Natural killer cell treated with Interleukin-12 subunit alpha and Interleukin-12 subunit beta and Interleukin-15 and Interleukin-18, amount 100 ng/mL, for 72 hours (primary cell): ENCODE measurements around the gene JAKMIP3. TPM values are rescaled to one million over a fixed set of nuclear protein-coding genes. Genes with fewer than 3 reads are reported as not detected.

Experiments
- ATAC-seq, 2 donors: fragments of 150-1000 bp; cut with Tn5 transposase in 1 of 2; sonication (Bioruptor Pico), chemical (Tn5 transposase) in 1 of 2; 2 replicates each; pipeline ENCODE4 v1.10.0; 2021
- DNase-seq: peaks from one replicate; pipeline ENCODE4 v3.0.0; 2022; ENCODE audit warnings: low spot score
- H3K27ac Mint-ChIP-seq, 2 donors: 1 replicate in 1 of 2; 2 replicates in 1 of 2; pipeline ENCODE4 v1.8.0; 2022; ENCODE audit warnings: mixed read lengths in 2 of 2, mild to moderate bottlenecking in 1 of 2, moderate library complexity in 1 of 2
- H3K27me3 Mint-ChIP-seq, 2 donors: 1 replicate in 1 of 2; 2 replicates in 1 of 2; pipeline ENCODE4 v1.8.0; 2022; ENCODE audit warnings: mixed read lengths in 2 of 2
- H3K36me3 Mint-ChIP-seq: one replicate; pipeline ENCODE4 v1.8.0; 2022; ENCODE audit warnings: mixed read lengths
- H3K4me1 Mint-ChIP-seq, 2 donors: 1 replicate in 1 of 2; 2 replicates in 1 of 2; pipeline ENCODE4 v1.8.0; 2022; ENCODE audit warnings: low read depth in 2 of 2, mixed read lengths in 2 of 2, mild to moderate bottlenecking in 1 of 2
- H3K4me3 Mint-ChIP-seq: one replicate; pipeline ENCODE4 v1.8.0; 2022; ENCODE audit warnings: mixed read lengths
- H3K9me3 Mint-ChIP-seq: 2 replicates; pipeline ENCODE4 v1.8.0; 2022; ENCODE audit warnings: mixed read lengths
- total RNA-seq, 2 donors: library from RNA; stranded (reverse); gene quantifications; one replicate each; pipeline ENCODE4 v1.2.3, GENCODE V29; 2022

Gene JAKMIP3
- total RNA-seq, 2 donors from 2014 or later, result 0.05 TPM; not detected in 1

DNA sequence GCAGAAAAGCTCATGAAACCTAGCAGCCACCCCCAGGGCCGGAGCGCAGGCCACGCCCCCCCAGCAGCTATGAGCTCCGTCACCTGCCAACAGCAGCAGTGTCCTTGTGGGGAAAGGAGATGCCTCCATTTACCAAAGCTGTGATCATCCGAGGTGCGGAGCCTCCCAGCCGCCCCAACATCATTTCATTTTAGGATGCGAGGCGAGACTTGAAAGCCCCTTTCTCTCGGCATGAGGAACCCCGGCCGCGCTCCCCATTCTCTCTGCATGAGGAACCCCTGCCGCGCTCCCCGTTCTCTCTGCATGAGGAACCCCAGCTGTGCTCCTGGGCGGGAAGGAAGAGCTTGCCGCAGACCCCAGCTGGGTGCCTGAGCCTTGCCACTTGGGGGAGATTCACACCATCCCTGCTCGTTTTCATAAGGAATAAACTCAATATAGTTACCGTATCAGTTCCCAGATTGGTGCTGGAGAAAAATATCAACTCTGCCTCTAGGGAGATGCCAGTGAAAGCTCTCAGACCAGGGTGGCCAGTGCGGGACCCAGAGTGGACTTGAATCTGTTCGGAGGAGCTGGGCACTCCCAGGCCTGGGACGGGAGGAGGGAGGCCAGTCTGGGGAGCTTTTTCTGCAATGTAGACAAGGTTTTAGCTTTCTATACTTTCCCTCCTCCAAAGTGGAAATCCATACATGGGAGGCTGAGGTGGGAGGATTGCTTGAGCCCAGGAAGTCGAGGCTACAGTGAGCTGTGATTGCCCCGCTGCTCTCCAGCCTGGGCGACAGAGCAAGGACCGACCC lies 35.0 kb downstream of the JAKMIP3 start:
- H3K9me3 Mint-ChIP-seq, result no peaks in the 10 kb centered on the region
- H3K27ac Mint-ChIP-seq, result no peak overlapping the region
- DNase-seq (no peak), ATAC-seq (no peak)
- H3K4me1 Mint-ChIP-seq, result peaks cover 7 to 11% of the 10 kb centered on the region in 2 donors
- no peaks in the 10 kb centered on the region for H3K36me3 Mint-ChIP-seq
- no peak overlapping the region for H3K4me3 Mint-ChIP-seq
- H3K27me3 Mint-ChIP-seq, result peaks cover 2 to 5% of the 10 kb centered on the region in 2 donors

GRCh38 chr10:132101529-132101928 lies 35.8 kb downstream of the JAKMIP3 start:
- ATAC-seq (peak in 1 of 2 donors; percentile 13), DNase-seq (no peak)
- peaks cover 0 to 3% of the 10 kb centered on the region in 2 donors for H3K4me1 Mint-ChIP-seq
- no peaks in the 10 kb centered on the region for H3K9me3 Mint-ChIP-seq
- H3K27me3 Mint-ChIP-seq, result peaks cover 0 to 2% of the 10 kb centered on the region in 2 donors
- no peak overlapping the region for H3K4me3 Mint-ChIP-seq
- H3K27ac Mint-ChIP-seq, result no peak overlapping the region
- H3K36me3 Mint-ChIP-seq, result no peaks in the 10 kb centered on the region

DNA sequence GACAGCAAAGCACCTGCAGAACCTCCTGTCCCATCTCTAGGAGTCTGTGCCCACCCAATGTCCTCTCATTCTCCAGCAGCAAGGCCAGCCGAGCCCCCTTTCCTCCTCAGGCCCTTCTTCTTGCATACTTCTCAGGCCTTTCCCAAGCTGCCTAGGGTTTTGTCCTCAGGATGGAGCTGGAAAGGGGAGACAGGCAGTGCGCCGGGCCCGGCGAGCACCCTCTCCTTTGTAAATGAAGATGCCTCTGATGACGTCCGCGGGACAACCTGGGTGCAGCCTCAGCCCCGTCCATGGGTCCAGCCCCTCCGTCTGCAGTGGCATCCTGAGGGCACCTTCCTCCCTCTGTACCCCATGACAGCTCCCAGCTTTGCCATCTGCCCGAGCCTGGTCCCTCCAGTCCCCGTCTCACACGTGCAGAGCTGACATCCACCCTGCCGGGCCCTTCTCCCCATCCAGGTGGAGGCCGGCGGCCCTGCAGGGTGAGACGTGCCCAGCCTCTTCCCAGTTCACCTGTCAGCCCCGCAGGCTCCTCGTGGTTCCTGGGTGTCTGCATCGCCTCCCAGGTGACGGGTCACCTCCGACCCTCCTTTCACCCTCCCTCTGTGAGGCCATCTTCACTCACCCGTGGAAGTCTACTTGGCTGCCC lies 36.4 kb downstream of the JAKMIP3 start:
- Mint-ChIP-seq H3K4me3 (no peak overlapping the region), H3K4me1 (no peaks in the 10 kb centered on the region), H3K9me3 (no peaks in the 10 kb centered on the region), H3K36me3 (no peaks in the 10 kb centered on the region), H3K27ac (no peak overlapping the region), H3K27me3 (peaks cover 0 to 2% of the 10 kb centered on the region in 2 donors)
- DNase-seq (no peak), ATAC-seq (no peak)

GRCh38 chr10:132102717-132103110 lies 37.0 kb downstream of the JAKMIP3 start:
- Mint-ChIP-seq H3K4me1 (no peaks in the 10 kb centered on the region), H3K9me3 (no peaks in the 10 kb centered on the region), H3K27me3 (peaks cover 0 to 2% of the 10 kb centered on the region in 2 donors), H3K27ac (no peak overlapping the region), H3K36me3 (no peaks in the 10 kb centered on the region), H3K4me3 (no peak overlapping the region)
- DNase-seq, result no peak
- ATAC-seq, result no peak

DNA sequence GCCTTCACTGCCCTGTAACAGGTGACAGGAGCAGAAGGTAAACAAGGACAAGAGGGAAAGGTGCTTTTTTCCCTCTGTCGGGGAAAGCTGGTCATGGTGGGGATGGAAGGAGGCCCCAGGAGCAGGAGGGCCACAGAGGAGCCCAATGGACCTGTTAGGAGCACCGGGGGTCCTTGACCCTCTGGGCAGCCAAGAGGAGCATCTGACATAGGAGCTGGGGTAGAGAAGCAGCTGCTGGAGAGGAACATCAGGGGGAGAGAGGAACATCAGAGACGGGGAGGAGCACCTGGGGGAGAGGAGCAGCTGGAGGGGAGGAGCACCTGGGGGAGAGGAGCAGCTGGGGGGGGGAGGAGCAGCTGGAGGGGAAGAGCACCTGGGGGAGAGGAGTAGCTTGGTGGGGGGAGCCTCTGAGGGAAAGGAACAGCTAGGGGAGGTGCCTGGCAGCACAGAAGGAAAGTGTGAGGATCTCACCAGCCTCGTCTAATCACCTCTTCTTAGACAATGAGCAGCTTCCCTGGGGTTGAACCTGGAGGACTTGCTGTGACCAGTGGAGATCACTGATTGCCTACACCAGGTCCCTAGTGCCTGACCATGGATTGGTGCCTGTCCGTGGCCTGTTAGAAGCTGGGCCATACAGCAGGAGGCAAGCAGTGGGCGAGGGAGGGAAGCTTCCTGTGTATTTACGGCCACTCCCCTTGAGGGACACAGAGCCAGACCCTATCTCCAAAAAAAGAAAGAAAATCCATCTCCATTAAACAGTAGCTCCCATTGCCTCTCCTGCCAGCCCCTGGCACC lies 37.6 kb downstream of the JAKMIP3 start:
- H3K27me3 Mint-ChIP-seq, result peaks cover 0 to 2% of the 10 kb centered on the region in 2 donors
- no peaks in the 10 kb centered on the region for H3K9me3 Mint-ChIP-seq
- ATAC-seq (no peak), DNase-seq (no peak)
- H3K36me3 Mint-ChIP-seq, result no peaks in the 10 kb centered on the region
- no peaks in the 10 kb centered on the region for H3K4me1 Mint-ChIP-seq
- no peak overlapping the region for H3K4me3 Mint-ChIP-seq
- H3K27ac Mint-ChIP-seq, result no peak overlapping the region

DNA sequence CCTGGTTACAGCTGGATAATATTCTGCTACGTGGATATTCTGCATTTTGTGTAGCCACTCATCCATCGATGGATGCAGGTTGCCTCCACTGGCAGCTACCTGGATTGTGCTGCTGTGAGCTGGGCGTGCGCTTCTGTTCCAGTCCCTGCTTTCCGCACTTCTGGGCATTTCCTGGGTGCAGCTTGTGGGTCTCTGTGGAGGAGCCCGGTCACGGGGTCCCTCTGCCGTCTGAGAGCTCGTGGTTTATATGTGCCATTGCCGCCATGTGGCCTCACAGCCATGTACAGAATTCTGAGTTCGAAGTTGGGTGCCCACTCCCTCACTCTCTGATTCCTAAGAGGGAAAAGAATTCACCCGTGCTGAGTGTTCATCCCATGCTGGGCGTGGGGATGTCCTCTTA lies 38.3 kb downstream of the JAKMIP3 start:
- Mint-ChIP-seq H3K27me3 (peaks cover 0 to 2% of the 10 kb centered on the region in 2 donors), H3K9me3 (no peaks in the 10 kb centered on the region), H3K27ac (no peak overlapping the region), H3K4me3 (no peak overlapping the region), H3K4me1 (no peaks in the 10 kb centered on the region), H3K36me3 (no peaks in the 10 kb centered on the region)
- ATAC-seq (no peak), DNase-seq (no peak)

- H3K27ac Mint-ChIP-seq, result no peak overlapping the region
- no peak overlapping the region for H3K4me3 Mint-ChIP-seq
- no peaks in the 10 kb centered on the region for H3K36me3 Mint-ChIP-seq
- DNase-seq, result no peak
- H3K27me3 Mint-ChIP-seq, result peaks cover 0 to 2% of the 10 kb centered on the region in 2 donors
- H3K4me1 Mint-ChIP-seq, result no peaks in the 10 kb centered on the region
- no peak for ATAC-seq
- H3K9me3 Mint-ChIP-seq, result no peaks in the 10 kb centered on the region
Observed at GRCh38 chr10:132104471-132105301, 38.9 kb downstream of the JAKMIP3 start.

DNA sequence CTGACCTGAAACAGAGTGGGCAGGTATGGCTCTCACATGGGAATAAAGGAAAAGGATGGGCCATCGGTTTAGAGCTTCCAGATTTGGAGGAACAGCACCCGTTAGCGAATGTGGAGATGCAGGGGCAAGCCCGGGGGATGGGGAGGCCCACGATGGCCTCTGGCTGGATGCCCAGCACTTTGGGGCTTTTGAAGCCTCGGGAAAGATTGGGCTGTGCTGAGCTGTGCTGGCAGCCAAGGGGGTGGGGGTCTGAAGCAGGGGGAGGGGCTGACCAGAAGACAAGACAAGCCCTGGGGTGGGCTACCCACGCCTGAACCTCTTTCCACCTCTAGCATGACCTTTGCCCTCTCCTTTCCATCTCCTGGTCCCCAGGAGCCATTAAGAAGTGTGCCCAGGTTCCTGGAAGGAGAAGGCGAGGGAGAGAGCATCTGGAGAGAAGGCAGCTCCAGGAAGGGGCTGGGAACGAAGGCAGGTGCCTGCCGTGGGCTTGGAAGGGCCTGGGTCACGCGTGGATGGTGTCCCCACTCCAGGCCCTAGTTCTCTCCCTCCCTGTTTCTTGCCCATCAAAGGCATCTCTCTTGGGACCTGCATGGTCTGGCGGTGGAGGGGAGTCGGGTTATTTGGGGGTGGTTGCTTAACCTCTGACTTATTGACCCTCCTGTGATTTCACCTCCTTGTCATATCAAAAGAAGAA lies 39.7 kb downstream of the JAKMIP3 start:
- H3K4me3 Mint-ChIP-seq, result no peak overlapping the region
- H3K9me3 Mint-ChIP-seq, result no peaks in the 10 kb centered on the region
- no peak overlapping the region for H3K27ac Mint-ChIP-seq
- no peaks in the 10 kb centered on the region for H3K4me1 Mint-ChIP-seq
- no peaks in the 10 kb centered on the region for H3K36me3 Mint-ChIP-seq
- no peak for ATAC-seq
- H3K27me3 Mint-ChIP-seq, result peaks cover 0 to 2% of the 10 kb centered on the region in 2 donors
- no peak for DNase-seq

DNA sequence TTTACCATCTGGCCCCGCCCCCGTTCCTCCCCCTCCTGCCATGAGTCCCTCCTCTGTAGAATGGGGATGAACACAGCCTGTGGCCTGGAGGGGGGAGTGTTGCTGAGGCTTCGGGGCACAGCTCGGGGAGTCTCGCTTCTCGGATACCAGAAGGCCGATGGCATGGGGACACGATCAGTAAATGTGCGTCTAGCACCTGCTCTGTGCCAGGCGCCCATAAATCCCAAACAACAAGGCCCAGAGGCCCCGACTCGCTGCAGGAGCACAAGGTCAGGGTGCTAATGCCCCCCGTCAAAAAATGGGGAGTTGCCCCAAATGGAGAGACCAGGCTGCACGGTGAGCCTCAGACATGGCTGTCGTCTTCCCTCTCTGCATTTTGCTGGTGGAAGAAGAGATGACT lies 40.7 kb downstream of the JAKMIP3 start:
- Mint-ChIP-seq H3K4me3 (no peak overlapping the region), H3K27ac (no peak overlapping the region), H3K9me3 (no peaks in the 10 kb centered on the region), H3K36me3 (no peaks in the 10 kb centered on the region), H3K4me1 (no peaks in the 10 kb centered on the region), H3K27me3 (peaks cover 0 to 2% of the 10 kb centered on the region in 2 donors)
- DNase-seq (no peak), ATAC-seq (no peak)

DNA sequence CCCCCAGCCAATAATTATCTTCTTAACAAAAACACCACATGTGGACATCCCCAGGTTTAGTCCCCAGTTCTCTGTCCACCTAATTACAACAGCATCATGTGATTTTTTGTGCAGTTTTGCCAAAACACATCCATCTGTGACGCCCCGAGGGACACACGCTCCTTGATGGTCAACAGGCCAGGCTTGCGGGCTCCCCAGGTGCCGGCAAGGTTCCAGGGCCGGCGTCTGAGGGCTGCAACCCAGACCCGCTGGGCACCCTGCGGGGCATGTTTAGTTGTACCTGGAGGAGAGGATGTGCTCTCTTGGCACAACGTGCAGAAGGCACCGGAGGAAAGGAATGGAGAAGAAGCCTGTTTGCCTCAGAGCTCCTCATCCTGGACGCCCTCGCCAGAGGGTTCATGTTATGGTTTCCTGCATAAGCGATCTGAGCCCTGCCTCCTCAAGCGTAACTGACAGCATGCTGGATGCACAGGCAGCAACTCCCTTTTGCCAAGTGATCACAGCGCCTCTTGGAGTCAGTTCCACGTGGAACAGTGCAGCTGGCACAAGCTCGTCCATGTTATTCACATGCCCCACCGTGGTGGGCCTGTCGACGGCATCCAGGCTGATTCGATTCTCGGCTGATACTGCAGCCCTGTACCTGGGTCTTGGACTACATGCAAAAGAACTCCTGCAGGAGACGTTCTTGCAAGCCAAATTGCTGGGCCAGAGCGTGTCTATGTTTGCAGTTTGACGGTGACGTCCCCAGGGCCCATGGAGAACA lies 41.6 kb downstream of the JAKMIP3 start:
- Mint-ChIP-seq H3K4me3 (no peak overlapping the region), H3K4me1 (no peaks in the 10 kb centered on the region), H3K36me3 (no peaks in the 10 kb centered on the region), H3K9me3 (no peaks in the 10 kb centered on the region), H3K27me3 (no peaks in the 10 kb centered on the region), H3K27ac (no peak overlapping the region)
- ATAC-seq (no peak), DNase-seq (no peak)

DNA sequence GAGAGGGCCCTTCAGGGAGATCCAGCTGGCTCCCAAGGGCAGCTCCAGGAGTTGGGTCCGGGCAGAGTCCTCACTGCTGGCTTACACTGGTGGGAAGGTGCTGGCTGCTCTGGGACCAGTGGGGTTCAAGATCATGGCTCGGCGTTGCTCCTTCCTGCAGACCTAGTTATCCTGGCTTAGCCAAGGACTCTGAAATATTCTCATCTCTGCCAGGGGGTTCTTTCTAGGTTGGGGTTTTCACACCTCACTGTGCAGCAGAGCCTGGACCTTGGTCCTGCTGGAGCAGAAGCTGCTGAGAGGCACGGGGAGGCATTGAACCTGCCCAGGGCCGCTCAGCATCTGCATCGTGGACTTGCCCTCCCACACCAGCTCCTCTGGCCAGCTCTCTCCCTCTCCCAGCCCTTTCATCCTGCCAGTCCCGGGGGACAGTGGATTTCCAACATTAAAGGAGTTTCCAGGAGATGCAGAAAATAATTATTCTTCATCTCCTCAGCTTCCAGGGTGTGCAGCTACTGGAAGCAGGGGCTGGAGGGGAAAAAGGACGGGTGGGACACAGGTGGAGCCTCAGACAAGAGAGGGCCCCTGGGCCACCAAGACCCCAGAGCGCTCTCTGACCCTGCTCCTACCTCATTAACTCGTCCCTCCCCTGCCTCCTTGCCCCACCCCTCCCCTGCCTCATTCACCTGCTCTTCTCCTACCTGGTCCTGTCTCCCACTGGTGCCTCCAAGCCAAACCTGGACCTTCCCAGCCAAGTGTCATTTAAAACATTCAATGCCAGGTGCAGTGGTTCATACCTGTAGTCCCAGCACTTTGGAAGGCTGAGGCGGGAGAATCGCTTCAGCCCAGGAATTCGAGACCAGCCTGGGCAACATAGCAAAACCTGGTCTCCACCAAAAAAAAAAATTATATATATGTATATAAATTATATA lies 42.5 kb downstream of the JAKMIP3 start:
- Mint-ChIP-seq H3K36me3 (no peaks in the 10 kb centered on the region), H3K27ac (no peak overlapping the region), H3K4me3 (no peak overlapping the region), H3K27me3 (peaks cover 0 to 3% of the 10 kb centered on the region in 2 donors), H3K9me3 (no peaks in the 10 kb centered on the region), H3K4me1 (no peaks in the 10 kb centered on the region)
- ATAC-seq (no peak), DNase-seq (no peak)
